CD4-positive, alpha-beta T cell treated with Interferon gamma for 1 hour (primary cell): Measurements from ENCODE around the gene NAT10.

Source experiments
- DNase-seq: peaks from one replicate; pipeline ENCODE4 v3.0.0-alpha.2; 2020

NAT10 gene

GRCh38 chr11:34191578-34191977 is 86.1 kb downstream of the NAT10 start:
- no peak for DNase-seq

- no peak for DNase-seq
Observed at GRCh38 chr11:34192481-34193401, 87.3 kb downstream of the NAT10 start.

- DNase-seq: no peak
Observed at GRCh38 chr11:34194576-34195335, 89.3 kb downstream of the NAT10 start.
